NOMO-1 treated with DMSO at 0.1 percent for 48 hours (cell line): ENCODE data around the gene ROCK2.
"Not testable (repeated sequence)": the region's sequence is repeated elsewhere in the genome, so short reads cannot be mapped to it uniquely, and the experiment has no call there.

Source experiments
- DNase-seq: peaks from one replicate; lab custom pipeline; 2025; ENCODE audit not compliant: unreplicated experiment; lab: John Stamatoyannopoulos, UW

The ROCK2 gene

DNA sequence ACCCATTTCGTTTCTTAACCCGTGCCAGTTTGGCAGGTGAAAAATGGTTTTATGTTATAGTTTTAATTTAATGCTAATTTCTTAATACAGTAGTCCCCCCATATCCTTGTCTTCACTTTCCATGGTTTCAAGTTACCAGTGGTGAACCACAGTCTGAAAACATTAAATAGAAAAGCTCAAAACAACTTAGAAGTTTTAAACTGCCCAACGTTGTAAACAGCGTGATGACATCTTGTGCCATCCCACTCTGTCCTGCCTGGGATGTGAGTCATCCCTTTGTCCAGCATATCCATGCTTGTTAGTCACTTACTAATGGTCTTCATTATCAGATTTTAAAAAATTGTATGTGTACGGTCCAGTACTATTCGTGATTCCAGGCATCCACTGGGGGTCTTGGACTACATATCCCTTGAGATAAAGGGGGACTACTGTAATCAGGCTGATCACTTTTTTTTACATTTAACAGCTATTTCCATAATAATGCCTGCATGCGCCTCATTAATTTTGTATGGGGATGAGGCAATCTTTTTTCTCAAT is 157.3 kb downstream of the ROCK2 start:
- DNase-seq = no peak

DNA sequence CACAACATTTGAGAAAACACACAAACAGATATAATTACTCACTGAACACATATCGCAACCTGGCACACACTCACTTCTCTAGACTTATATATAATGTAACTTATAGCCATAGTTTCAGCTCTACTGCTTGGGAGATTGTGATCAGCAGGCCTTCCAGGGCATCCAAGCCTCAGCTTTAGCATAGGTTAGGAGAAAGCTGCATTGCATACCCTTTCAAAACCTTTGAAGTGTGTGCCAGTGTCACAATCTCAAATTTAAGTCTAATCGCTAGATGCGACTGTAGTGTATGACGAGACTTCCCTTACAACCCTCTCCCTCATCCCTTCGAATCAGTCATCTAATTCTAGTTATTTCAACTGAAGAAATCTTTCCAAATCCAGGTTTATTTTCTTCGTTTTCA is 158.3 kb downstream of the ROCK2 start:
- no peak for DNase-seq

DNA sequence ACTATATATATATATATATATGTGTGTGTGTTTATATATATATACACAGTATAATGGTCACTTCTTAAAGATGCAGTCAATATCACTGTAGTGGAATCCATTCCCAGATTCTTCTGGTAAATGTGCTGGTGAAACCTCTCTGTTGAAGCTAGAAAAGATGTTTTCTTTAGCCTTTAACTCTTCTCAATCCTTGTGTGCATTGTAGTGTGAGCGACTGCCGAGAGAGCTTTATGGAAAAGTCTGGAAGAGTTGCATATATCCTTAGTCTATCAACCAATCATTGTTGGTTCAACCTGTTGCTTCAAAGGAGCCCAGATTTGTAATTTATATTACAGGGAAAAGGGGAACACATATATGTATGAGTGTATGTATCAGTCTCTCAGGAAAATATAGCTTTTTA is 161.5 kb downstream of the ROCK2 start:
- DNase-seq = no peak

DNA sequence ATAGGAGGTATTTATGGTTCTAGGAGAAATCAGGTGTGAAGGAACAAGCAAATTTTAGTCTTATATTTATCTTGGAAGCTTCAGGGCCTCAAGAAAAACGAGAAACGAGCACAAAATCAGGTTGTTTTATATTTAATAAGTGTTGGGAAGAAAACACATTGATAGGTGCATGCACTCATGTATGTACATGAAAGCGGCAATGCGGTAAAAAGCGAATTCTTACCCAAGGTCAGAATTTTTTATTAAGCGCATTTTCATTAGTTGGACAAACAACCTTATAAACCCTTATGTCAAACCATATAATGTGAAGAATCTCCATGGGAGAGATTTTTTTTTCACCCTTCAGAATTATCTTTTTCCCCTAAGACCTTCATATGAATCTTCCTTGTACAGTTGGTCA is 163.8 kb downstream of the ROCK2 start:
- DNase-seq = no peak

DNA sequence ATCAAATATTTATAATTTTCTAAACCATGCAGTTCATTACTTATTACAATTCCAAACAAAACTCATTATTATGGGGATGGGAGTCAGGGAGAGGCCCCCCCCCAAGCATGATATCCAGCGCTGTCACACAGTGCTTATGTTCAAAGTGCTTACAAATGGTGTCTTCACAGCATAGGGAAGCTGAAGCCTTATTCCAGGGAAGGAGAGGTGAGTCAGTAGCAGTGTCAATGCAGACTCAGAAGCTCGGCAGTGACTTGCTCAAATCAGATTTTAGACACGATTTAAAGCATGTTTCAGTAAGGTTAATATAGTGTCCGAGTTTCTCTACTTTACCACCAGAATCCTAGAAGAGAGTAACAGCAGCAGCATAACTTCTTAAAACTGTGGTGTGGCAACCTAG is 164.5 kb downstream of the ROCK2 start:
- DNase-seq = no peak

DNA sequence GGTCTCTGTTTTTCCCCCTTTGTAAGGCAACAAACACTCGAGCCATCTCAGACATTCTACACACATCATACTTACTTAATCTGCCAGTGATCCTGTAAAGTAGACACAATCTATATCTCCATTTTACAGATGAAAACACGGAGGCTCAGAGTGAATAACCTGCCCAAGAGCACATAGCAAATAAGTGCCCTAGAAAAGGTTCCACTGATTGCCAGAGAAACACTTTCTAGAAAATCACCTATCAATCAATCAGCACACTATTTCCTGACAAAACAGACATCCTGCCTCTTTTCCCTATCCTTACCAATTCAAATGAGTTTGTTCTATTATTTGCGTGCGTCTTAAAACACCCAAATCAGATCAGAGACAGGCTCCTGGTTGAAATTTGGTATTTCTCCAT is 165.2 kb downstream of the ROCK2 start:
- DNase-seq = no peak

DNA sequence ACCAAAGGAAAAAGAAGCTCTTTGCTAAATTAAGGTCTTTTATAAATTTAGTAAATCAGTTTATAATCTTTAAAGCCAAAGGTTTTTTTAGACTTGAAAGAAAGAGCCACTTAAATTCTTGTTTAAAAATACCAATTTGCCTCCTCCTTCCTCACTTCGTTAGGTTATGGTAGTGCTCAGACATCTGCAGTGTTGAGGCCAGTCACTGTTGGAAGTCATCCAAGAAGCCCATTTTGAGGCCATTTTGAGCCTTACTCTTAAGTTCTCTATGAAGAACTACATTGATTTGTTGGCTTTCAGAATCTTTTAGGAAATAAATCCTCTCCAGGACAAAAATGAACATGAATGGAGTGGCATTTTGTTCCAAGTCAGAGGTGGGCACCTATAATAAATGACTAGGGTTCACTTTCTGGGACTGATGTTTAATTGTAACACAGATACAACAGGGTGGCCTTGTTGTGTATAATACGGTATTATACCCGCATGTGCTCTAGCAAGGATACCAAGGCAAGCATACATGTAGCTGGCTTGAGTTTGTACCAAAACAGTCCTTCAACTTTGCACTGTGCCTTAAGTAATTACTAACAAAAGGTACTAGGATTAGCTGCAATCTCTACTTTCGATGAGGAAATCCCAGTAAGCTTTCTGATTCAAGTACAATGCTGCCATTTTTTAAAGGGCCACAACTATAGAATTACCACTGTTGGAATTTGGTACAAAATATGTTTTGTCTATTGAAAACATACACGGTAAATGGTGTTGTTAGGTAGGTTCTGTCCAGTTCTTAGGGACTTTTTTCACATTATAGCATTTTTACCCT is 166.4 kb downstream of the ROCK2 start:
- peak; percentile 14 for DNase-seq

DNA sequence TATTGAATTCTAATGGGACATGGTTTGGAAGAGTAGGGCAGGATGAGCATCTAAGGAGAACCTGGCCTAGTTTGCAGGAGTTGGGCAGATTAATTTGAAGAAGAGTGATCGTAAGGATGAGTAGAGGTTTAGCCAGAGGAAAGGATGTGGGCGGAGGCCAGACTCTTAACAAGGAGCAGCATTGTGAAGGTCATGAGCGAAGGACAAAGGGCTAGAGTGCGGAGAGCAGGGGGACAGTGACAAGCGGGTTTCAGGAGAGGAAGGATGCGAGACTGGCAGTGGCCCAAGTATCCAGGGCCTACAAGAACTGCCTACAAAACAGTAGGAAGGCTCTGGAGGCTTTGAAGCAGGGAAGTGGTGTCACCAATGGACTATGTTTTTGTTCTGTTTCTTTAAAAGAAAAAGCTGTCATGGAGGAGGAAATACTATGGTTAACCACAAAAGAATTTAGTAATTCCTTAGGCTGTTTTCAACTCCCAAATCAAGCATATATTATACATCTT is 169.1 kb downstream of the ROCK2 start:
- peak; percentile 66 for DNase-seq

DNA sequence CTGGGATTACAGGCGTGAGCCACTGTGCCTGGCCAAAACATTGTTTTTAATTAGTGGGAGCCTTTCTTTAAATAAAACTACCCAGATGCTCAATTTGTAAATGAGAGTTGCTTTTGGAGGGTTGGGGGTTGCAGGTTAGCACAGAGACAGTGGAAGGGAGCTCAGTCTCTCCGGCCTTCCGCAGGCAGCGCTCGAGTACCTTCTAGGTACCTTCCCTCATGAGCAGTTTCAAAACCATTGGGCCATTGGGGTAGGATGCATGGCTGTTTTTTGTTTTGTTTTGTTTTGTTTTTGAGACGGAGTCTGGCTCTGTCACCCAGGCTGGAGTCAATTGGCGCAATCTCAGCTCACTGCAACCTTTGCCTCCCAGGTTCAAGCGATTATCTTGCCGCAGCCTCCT is 170.2 kb downstream of the ROCK2 start:
- no peak for DNase-seq

DNA sequence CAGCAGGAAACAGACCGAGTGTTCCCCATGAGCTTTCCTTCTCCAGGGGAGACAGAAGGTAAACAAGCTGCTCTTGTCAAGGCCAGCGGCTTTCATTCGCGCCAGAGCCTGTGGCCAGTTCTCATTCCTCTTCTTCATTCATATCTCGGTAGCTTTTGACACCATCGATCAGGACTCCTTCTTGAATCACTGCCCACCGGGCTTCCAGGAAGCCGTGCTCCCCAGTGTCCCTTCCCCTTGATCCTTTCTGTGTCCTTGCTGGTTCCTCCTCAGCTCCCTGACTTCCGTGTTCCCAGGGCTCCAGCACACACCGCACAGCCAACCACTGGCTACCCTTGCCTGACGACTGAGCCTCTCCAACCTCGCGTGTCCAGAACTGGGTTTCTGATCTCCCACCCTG is 175.1 kb downstream of the ROCK2 start:
- DNase-seq = no peak

DNA sequence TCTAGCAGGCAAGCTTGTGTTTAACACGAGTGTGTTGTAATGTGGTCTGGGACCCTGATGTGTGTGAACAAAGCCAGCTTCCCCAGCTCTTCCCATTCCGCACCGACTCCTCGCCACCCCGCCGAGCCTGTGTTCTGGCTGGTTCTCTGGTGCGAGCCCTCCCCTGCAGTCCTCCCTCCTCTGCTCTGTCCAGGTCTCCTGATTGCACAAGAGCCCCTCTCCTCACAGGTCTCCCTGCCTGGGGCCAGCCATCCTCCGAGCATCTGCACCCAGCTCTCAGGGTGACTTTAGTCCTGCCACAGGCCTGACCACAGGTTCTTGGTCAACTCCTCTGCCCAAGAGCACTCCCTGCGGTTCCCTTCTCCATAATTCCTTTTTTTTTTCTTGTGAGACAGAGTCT is 175.9 kb downstream of the ROCK2 start:
- DNase-seq = no peak

DNA sequence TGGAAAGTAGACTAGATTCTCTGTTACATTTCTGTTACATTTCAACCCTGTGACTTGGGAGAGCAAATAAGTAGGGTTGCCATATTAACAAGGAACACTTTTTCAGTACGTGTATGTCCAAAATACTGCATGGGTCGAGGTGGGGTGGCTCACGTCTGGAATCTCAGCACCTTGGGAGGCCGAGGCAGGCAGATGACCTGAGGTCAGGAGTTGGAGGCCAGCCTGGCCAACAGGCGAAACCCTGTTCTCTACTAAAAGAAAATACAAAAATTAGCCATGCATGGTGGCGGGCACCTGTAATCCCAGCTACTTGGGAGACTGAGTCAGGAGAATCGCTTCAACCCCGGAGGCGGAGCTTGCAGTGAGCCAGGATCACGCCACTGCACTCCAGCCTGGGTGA is 178.0 kb downstream of the ROCK2 start:
- DNase-seq = no peak

DNA sequence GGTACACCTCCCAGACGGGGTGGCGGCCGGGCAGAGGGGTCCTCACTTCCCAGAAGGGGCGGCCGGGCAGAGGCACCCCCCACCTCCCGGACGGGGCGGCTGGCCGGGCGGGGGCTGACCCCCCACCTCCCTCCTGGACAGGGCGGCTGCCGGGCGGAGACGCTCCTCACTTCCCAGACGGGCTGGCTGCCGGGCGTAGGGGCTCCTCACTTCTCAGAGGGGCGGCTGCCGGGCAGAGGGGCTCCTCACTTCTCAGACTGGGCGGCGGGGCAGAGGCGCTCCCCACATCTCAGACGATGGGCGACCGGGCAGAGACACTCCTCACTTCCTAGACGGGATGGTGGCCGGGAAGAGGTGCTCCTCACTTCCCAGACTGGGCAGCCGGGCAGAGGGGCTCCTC is 179.4 kb downstream of the ROCK2 start:
- DNase-seq = not testable (repeated sequence)

DNA sequence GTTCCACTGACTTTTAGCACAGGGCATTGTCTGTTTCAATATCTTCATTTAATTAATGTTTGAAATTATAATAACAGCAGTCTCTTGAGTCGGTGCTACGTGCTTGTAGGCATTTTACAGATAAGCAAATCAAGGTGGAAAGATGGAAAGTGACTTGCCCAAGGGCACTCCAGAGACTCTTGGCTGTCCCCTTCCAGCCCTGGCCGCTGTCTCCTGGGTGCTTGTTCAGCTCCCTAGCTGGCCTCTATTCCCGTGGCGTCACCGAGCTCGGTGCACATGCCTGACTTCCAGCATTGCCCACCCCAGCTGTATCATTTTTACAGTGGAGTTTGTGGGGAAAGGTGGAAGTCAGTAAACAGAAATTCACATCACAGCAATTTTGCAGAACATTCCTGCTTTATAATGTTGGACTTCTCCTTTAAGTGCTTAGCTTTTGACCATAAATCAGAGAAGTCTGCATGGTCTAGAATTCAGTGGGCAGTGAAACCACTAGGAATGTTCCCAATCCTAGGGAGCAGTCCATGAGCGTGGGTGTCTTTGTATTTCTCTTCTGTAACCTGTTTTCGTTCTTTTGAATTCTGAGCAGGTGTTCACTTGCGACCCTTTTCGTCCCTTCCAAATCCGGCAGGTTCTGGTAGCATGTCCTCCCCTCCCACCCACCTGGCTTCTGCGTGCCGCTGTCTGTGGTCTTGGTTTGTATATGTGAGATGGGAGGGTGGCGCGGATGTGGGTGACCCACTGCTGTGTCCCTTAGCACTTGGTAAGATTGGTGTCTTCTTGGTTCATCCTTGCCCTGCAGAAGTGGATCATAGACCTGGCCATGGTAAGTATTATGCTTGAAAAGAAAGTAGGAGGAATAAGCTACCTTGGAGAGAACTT is 180.8 kb downstream of the ROCK2 start:
- no peak for DNase-seq

DNA sequence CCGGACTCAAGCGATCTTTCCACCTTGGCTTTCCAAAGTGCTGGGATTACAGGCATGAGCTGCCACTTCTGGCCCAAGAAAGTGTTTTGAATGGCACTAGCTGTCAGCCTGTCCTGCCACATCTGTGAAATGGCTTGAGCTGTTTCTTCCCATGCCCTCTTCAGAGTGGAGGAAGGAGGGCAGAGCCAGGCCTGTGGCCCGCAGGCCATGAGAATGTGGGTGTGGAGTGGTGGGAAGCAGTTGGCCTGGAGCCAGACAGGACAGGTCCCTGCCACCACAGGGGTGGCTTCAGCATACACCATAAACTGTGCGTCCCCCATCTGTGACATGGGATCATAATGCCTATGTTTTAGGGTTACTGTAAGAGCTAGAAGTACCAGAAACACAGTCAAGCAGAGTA is 182.7 kb downstream of the ROCK2 start:
- DNase-seq = no peak

DNA sequence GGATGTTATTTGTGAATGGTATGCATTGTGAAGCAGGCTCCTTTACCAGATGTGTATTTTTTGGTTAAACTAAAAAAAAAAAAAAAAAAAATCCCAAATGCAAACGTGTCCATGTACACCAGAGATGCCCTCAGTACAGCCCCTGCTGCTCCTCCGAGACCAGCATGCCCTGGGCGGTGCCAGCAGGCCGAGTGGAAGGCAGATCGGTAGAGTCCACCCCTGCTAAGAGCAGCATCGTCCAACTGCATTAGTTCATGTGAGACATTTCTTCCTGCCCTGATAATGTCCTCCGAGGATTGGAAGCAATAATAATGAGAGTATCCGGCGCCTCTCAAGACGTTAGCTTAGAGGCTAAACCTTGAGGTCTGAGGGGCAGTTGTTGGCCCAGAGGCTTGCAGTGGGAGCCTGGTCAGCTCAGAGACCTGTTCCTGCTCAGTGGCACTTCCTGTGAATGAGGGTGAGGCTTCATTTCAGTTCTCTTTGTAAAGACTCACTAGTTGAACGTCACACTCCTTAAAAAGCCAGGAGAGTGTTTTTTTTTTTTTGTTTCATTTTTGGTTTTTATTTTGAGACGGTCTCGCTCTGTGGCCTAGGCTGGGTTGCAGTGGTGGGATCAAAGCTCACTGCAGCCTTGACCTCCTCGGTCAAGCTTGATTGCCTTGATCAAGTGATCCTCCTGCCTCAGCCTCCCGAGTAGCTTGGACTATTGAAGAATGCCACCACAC is 183.5 kb downstream of the ROCK2 start:
- peak; percentile 34 for DNase-seq

DNA sequence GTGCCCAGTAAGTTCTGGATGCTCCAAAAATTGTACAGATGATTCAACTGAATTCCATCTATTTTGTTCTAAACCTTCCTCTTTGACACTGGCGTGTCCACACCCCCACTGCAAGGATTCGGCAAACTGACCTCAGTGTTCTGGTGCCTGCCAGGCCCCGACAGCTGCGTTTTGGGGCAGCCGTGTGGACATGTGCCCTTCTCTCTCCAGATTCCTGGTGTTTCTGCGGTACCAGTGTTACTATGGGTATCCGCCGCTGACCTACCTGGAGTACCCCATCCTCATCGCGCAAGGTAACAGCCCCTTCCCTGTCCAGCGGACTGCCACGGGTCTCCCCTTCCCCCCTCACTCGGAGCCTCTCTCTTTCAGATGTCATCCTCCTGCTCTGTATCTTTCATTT is 184.2 kb downstream of the ROCK2 start:
- DNase-seq = no peak

DNA sequence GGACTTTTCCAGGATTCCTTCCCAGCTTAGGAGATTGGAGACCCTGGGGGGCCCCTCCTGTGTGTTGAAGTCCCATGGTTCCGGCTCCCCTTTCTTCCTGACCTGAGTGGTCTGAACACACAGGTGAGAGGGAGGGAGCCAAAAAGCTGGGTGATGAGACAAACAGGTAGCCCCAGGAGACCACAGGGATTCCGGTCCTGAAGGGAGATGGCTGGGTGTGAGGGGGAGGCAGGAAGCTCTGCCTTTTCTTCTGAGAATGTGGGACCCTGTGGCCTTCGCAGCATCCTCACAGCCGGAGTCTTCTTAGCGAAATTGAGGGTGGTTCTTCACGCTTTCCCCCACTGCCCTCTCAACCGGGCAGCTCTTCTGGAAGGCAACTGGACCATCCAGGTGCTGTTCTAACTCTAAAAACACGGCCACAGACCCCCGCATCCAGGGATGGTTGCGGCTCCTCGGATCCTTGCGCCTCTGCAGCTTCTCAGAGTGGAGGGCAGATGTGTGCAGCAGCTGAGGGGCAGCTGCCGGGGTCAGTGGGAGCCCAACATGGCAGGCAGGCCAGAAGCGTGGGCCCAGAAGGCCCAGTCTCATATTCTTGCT is 184.8 kb downstream of the ROCK2 start:
- DNase-seq = no peak

DNA sequence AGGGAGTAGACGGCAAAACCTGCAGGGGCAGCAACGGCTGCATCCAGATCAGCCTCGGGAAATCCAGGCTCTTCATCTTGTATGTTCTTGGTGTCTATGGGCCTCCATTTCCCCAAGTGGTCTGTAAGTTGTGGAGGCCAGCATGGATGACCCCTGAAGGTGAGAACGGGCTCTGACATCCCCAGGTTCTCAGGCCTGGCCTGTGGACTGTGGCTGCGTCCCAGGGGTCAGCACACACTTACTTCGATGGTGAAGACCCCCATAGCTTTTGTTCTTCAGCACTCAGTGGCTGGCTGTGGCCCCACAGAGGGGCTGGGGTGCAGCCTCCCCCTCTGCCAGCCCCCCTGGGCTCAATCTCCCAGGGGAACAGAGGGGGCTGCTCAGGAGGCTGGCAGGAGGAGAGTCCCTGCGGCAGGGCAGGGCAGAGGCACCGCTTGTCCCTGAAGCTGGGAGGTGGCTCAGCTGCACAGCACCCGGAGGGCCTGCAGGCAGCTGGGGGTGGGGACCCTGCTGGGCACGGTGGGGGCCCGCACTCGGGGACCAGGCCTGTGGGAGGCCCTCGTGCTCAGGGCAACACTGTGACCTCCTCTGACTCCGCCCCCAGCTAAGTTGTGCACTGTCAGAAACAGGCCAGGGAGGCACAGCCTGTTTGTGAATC is 185.4 kb downstream of the ROCK2 start:
- no peak for DNase-seq

DNA sequence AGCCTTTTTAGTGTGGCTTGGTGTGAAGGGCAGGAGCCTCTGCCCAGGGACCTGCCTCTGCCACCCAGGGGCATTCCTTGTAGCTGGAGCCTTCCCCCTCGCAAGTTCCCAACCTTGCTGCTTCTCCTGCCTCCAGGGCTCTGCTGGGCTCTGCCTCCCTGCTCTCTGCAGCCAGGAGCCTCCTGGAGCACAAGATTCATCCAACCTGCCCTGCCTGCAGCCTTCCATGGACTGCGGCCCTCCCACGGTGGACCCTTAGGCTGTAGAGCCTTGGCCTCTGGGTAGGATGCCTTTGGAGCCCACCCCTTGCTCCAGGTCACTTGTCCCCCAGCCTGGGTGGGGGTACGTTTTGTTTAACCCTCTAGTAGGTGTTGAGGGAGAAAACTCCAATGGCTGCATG is 186.7 kb downstream of the ROCK2 start:
- DNase-seq = no peak
